Thyroid gland (tissue), 4 donors: Measurements from ENCODE around the gene LDB2.

Experiments
- POLR2A ChIP-seq, 2 donors: fragments of 450-650 bp; IDR thresholded peaks; one replicate each; pipeline ENCODE4 v1.6.1; 2017; ENCODE audit warnings: antibody characterized with exemption in 2 of 2, mild to moderate bottlenecking in 2 of 2, moderate library complexity in 1 of 2
- TF ChIP-seq, protein P1 (sequence below), 6 experiments: fragments of 200-600 bp in 3 of 6; fragments of 450-650 bp in 3 of 6; sonication (generic) in 3 of 6; IDR thresholded peaks; one replicate each; pipeline ENCODE4 v1.5.1; 2016 to 2019; ENCODE audit warnings: antibody characterized with exemption in 6 of 6, mild to moderate bottlenecking in 2 of 6, inconsistent platforms in 1 of 6, moderate library complexity in 1 of 6

DNA sequence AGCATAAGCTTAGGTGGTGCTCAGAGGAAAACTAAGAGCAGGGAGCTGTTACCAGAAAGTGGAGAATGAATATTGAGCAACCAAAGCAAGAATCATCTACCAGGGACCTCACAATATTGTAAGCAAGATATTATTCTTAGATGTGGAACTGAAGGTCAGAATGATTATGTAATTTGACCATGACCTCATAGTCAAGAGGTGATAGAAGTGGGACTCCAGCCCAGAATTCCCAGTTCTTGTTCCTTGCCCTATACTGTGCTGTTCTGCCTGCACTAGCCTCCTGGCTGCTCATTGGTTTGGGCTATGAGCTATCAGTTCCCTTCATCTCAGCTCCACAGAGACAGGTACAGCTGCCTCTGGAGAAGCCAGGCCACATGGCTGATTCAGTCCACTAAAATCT, 229.4 kb downstream of the LDB2 start:
- TF ChIP-seq, protein P1, sequence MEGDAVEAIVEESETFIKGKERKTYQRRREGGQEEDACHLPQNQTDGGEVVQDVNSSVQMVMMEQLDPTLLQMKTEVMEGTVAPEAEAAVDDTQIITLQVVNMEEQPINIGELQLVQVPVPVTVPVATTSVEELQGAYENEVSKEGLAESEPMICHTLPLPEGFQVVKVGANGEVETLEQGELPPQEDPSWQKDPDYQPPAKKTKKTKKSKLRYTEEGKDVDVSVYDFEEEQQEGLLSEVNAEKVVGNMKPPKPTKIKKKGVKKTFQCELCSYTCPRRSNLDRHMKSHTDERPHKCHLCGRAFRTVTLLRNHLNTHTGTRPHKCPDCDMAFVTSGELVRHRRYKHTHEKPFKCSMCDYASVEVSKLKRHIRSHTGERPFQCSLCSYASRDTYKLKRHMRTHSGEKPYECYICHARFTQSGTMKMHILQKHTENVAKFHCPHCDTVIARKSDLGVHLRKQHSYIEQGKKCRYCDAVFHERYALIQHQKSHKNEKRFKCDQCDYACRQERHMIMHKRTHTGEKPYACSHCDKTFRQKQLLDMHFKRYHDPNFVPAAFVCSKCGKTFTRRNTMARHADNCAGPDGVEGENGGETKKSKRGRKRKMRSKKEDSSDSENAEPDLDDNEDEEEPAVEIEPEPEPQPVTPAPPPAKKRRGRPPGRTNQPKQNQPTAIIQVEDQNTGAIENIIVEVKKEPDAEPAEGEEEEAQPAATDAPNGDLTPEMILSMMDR (IDR thresholded peaks at IDR 0.05) = no peak
- no peak for TF ChIP-seq POLR2A (IDR thresholded peaks at IDR 0.05)
